ENCODE data around the gene MTHFR. TPM values are rescaled to one million over a fixed set of nuclear protein-coding genes. Genes with fewer than 3 reads are reported as not detected.

The MTHFR gene
- total RNA-seq, 1 donor from 2014 or later, result 55.4 TPM

- DNase-seq (ENCODE audit: low spot score), result no peak
These were observed 46.0 kb downstream of the MTHFR start for GRCh38 chr1:11759791-11760190.

GRCh38 chr1:11757047-11757446 lies 48.7 kb downstream of the MTHFR start:
- DNase-seq (ENCODE audit: low spot score), result no peak

GRCh38 chr1:11753555-11754208 lies 52.1 kb downstream of the MTHFR start:
- DNase-seq (ENCODE audit: low spot score), result no peak

GRCh38 chr1:11752359-11753088 lies 53.2 kb downstream of the MTHFR start:
- DNase-seq (ENCODE audit: low spot score), result no peak

- DNase-seq (ENCODE audit: low spot score), result no peak
These were observed 54.7 kb downstream of the MTHFR start for GRCh38 chr1:11751087-11751486.

- DNase-seq (ENCODE audit: low spot score), result no peak
These were observed 55.8 kb downstream of the MTHFR start for GRCh38 chr1:11749996-11750395.

- DNase-seq (ENCODE audit: low spot score), result no peak
These were observed 56.5 kb downstream of the MTHFR start for GRCh38 chr1:11749203-11749689.

- no peak for DNase-seq (ENCODE audit: low spot score)
These were observed 57.2 kb downstream of the MTHFR start for GRCh38 chr1:11748294-11749202.

GRCh38 chr1:11746795-11747487 lies 58.8 kb downstream of the MTHFR start:
- DNase-seq (ENCODE audit: low spot score), result no peak

- no peak for DNase-seq (ENCODE audit: low spot score)
These were observed 59.7 kb downstream of the MTHFR start for GRCh38 chr1:11746092-11746491.

- no peak for DNase-seq (ENCODE audit: low spot score)
These were observed 61.5 kb downstream of the MTHFR start for GRCh38 chr1:11744287-11744686.

- DNase-seq (ENCODE audit: low spot score), result no peak
These were observed 63.7 kb downstream of the MTHFR start for GRCh38 chr1:11741919-11742558.

GRCh38 chr1:11741482-11741881 lies 64.3 kb downstream of the MTHFR start:
- DNase-seq (ENCODE audit: low spot score), result no peak

GRCh38 chr1:11740258-11741192 lies 65.2 kb downstream of the MTHFR start:
- DNase-seq (ENCODE audit: low spot score), result no peak

GRCh38 chr1:11738783-11739182 lies 67.0 kb downstream of the MTHFR start:
- DNase-seq (ENCODE audit: low spot score), result no peak

GRCh38 chr1:11738096-11738495 lies 67.7 kb downstream of the MTHFR start:
- DNase-seq (ENCODE audit: low spot score), result no peak

- peak; percentile 68 for DNase-seq (ENCODE audit: low spot score)
These were observed 68.8 kb downstream of the MTHFR start for GRCh38 chr1:11736746-11737639.

GRCh38 chr1:11735854-11736745 lies 69.7 kb downstream of the MTHFR start, which contains the start of gene AGTRAP:
AGTRAP (plus strand) TSS chr1:11736136; CDS start chr1:11736209, 73 bp downstream.
- DNase-seq (ENCODE audit: low spot score), result peak; percentile 96

Measured in ureter (tissue), 1 donor.